GM23338 (cell line): ENCODE data around the gene ICAM2.

ENCODE experiments used
- CREB1 ChIP-seq: fragments of 250-450 bp; sonication (Bioruptor Pico); IDR thresholded peaks from 2 replicates; pipeline ENCODE4 v1.5.0; 2020; ENCODE audit warnings: low read depth, mild to moderate bottlenecking, moderate library complexity
- CTCF ChIP-seq, 2 experiments: fragments of 200-600 bp in 1 of 2; sonication (generic) in 1 of 2; conservative IDR thresholded peaks; 2 replicates each; pipeline versions ENCODE4 v1.5.1 to v1.6.1; 2016 to 2017; ENCODE audit warnings: antibody characterized with exemption in 2 of 2, low read depth in 2 of 2, mild to moderate bottlenecking in 2 of 2, moderate library complexity in 1 of 2
- EZH2 ChIP-seq: fragments of 200-600 bp; sonication (generic); IDR thresholded peaks from one replicate; pipeline ENCODE4 v1.8.0; 2017; ENCODE audit warnings: antibody characterized with exemption, mild to moderate bottlenecking, low read depth; ENCODE audit not compliant: unreplicated experiment
- NANOG ChIP-seq: IDR thresholded peaks from 2 replicates; pipeline ENCODE4 v1.6.1; 2016; ENCODE audit warnings: antibody characterized with exemption, borderline replicate concordance
- POLR2AphosphoS5 ChIP-seq: IDR thresholded peaks from 2 replicates; pipeline ENCODE4 v1.6.1; 2016; ENCODE audit warnings: antibody characterized with exemption, low read depth

- TF ChIP-seq CTCF (conservative IDR thresholded peaks at IDR 0.05; ENCODE audit: low read depth in 2 of 2) (no peak), NANOG (no peak), CREB1 (CRISPR knock-in tag) (no peak), POLR2AphosphoS5 (no peak), EZH2 (no peak)
Measured at GRCh38 chr17:64057701-64058263, 37.3 kb upstream of the ICAM2 start.
